Gastrocnemius medialis (tissue), 4 donors: ENCODE data around the gene MRM3. TPM values are rescaled to one million over a fixed set of nuclear protein-coding genes. Genes with fewer than 3 reads are reported as not detected.
"Not testable (repeated sequence)": the region's sequence is repeated elsewhere in the genome, so short reads cannot be mapped to it uniquely, and the experiment has no call there.

Experiments used
- ATAC-seq, 2 donors: fragments of 150-250 bp; one replicate each; pipeline ENCODE4 v1.9.1; 2016
- DNase-seq, 2 donors: peaks; one replicate each; pipeline ENCODE4 v3.0.0-alpha.2; 2019
- H3K27ac ChIP-seq, 4 donors: fragments of 200-600 bp; sonication (generic); 1 replicate in 1 of 4; 2 replicates in 3 of 4; pipeline ENCODE4 v1.5.1; 2016 to 2018; ENCODE audit warnings: mild to moderate bottlenecking in 2 of 4, moderate library complexity in 1 of 4
- H3K27me3 ChIP-seq, 3 donors: fragments of 200-600 bp; sonication (generic) in 2 of 3; 1 replicate in 1 of 3; 2 replicates in 2 of 3; pipeline versions ENCODE4 v1.5.1 to v1.6.0; 2016 to 2019; ENCODE audit warnings: mild to moderate bottlenecking in 1 of 3, moderate library complexity in 1 of 3
- H3K36me3 ChIP-seq, 2 donors: fragments of 200-600 bp; sonication (generic) in 1 of 2; one replicate each; pipeline ENCODE4 v1.5.1; 2017 to 2018
- H3K4me1 ChIP-seq, 2 donors: fragments of 200-600 bp; sonication (generic) in 1 of 2; one replicate each; pipeline ENCODE4 v1.5.1; 2016 to 2017; ENCODE audit warnings: mild to moderate bottlenecking in 2 of 2
- H3K4me3 ChIP-seq, 4 donors: fragments of 200-600 bp; sonication (generic) in 3 of 4; 1 replicate in 1 of 4; 2 replicates in 3 of 4; pipeline ENCODE4 v1.5.1; 2016 to 2019; ENCODE audit warnings: mild to moderate bottlenecking in 2 of 4
- H3K9me3 ChIP-seq, 3 donors: fragments of 200-600 bp; sonication (generic) in 2 of 3; 1 replicate in 1 of 3; 2 replicates in 2 of 3; pipeline ENCODE4 v1.5.1; 2016 to 2019
- CTCF ChIP-seq, 5 experiments: fragments of 450-650 bp in 3 of 5; fragments of 200-600 bp in 2 of 5; sonication (generic) in 2 of 5; IDR thresholded peaks in 4 of 5; conservative IDR thresholded peaks in 1 of 5; 1 replicate in 4 of 5; 2 replicates in 1 of 5; pipeline ENCODE4 v1.5.1; 2016 to 2019; ENCODE audit warnings: antibody characterized with exemption in 5 of 5, mild to moderate bottlenecking in 3 of 5, moderate library complexity in 3 of 5
- POLR2A ChIP-seq, 2 donors: fragments of 450-650 bp; IDR thresholded peaks; one replicate each; pipeline ENCODE4 v1.6.1; 2017; ENCODE audit warnings: antibody characterized with exemption in 2 of 2, mild to moderate bottlenecking in 2 of 2, moderate library complexity in 2 of 2
- in situ Hi-C, 4 donors: fragments of 200-750 bp; cut with MboI; loops; one replicate each; pipeline versions ENCODE4 v1.15.0 to v1.8.0; 2017; ENCODE audit warnings: low sequenced_read_pairs in 4 of 4
- intact Hi-C: fragments of 100-400 bp; cut with DNase I; formaldehyde crosslinking; loops from one replicate; pipeline ENCODE4 v1.15.1; 2023; ENCODE audit warnings: low total_unique reads
- total RNA-seq, 4 donors: library from RNA; depleted of rRNA; stranded (reverse); fragments of >200 nt; gene quantifications; one replicate each; pipeline versions ENCODE4 v1.1.0 to v1.2.3, GENCODE V29; 2016

The MRM3 gene
- total RNA-seq, 4 donors from 2014 or later = 24.2 to 58.2 (median 33.0) TPM

GRCh38 chr17:802901-803881, 21.0 kb downstream of the MRM3 start:
- H3K27ac ChIP-seq = peak overlapping the region in 3 of 4 donors; percentile 70 to 77 (median 76)
- peaks cover 0 to 16% of the 10 kb centered on the region in 2 donors for H3K36me3 ChIP-seq
- H3K9me3 ChIP-seq = no peaks in the 10 kb centered on the region
- H3K4me3 ChIP-seq = no peak overlapping the region
- no peaks in the 10 kb centered on the region for H3K27me3 ChIP-seq
- TF ChIP-seq CTCF (IDR thresholded peaks at IDR 0.05 in 4 of 5, conservative IDR thresholded peaks at IDR 0.05 in 1 of 5) = no peak
- TF ChIP-seq POLR2A (IDR thresholded peaks at IDR 0.05) = no peak
- DNase-seq (no peak), ATAC-seq (no peak)
- in situ Hi-C loops = no loop called here
- intact Hi-C loops = no loop called here
- H3K4me1 ChIP-seq = peaks cover 21 to 39% of the 10 kb centered on the region in 2 donors

- no peaks in the 10 kb centered on the region for H3K9me3 ChIP-seq
- peaks cover 9 to 24% of the 10 kb centered on the region in 2 donors for H3K4me1 ChIP-seq
- H3K36me3 ChIP-seq = peaks cover 0 to 16% of the 10 kb centered on the region in 2 donors
- intact Hi-C loops (no loop called here), in situ Hi-C loops (no loop called here)
- H3K27me3 ChIP-seq = no peaks in the 10 kb centered on the region
- TF ChIP-seq CTCF (IDR thresholded peaks at IDR 0.05 in 4 of 5, conservative IDR thresholded peaks at IDR 0.05 in 1 of 5) (no peak), POLR2A (IDR thresholded peaks at IDR 0.05) (no peak)
- ATAC-seq = no peak
- no peak for DNase-seq
- H3K27ac ChIP-seq = no peak overlapping the region
- no peak overlapping the region for H3K4me3 ChIP-seq
These were observed 22.6 kb downstream of the MRM3 start for GRCh38 chr17:804541-805435.

- H3K4me3 ChIP-seq, DNase-seq, H3K9me3 ChIP-seq, H3K36me3 ChIP-seq, in situ Hi-C loops, H3K27ac ChIP-seq, intact Hi-C loops, ATAC-seq, H3K27me3 ChIP-seq: not testable (repeated sequence)
- peaks cover 9 to 16% of the 10 kb centered on the region in 2 donors for H3K4me1 ChIP-seq
These were observed 23.7 kb downstream of the MRM3 start for GRCh38 chr17:805886-806285.

GRCh38 chr17:806346-806745, 24.2 kb downstream of the MRM3 start:
- H3K27me3 ChIP-seq = no peaks in the 10 kb centered on the region
- intact Hi-C loops (no loop called here), in situ Hi-C loops (no loop called here)
- DNase-seq = no peak
- ATAC-seq = no peak
- peaks cover 9 to 16% of the 10 kb centered on the region in 2 donors for H3K4me1 ChIP-seq
- no peak overlapping the region for H3K27ac ChIP-seq
- no peak overlapping the region for H3K4me3 ChIP-seq
- H3K36me3 ChIP-seq = peaks cover 0 to 7% of the 10 kb centered on the region in 2 donors
- no peaks in the 10 kb centered on the region for H3K9me3 ChIP-seq
- TF ChIP-seq CTCF (IDR thresholded peaks at IDR 0.05 in 4 of 5, conservative IDR thresholded peaks at IDR 0.05 in 1 of 5) (no peak), POLR2A (IDR thresholded peaks at IDR 0.05) (no peak)
